CD14-positive monocyte (primary cell): ENCODE results near the gene MAB21L3. TPM values are rescaled to one million over a fixed set of nuclear protein-coding genes. Genes with fewer than 3 reads are reported as not detected.

ENCODE experiments used
- DNase-seq, 3 donors: peaks; one replicate each; pipeline ENCODE4 v3.0.0-alpha.2; 2011 to 2022
- H2AFZ ChIP-seq: 2 replicates; pipeline ENCODE4 v1.6.0; 2012; ENCODE audit warnings: mild to moderate bottlenecking, low read depth, low read length, inconsistent platforms; ENCODE audit not compliant: insufficient read depth, poor library complexity, severe bottlenecking
- H3K27ac ChIP-seq, 2 donors: 1 replicate in 1 of 2; 2 replicates in 1 of 2; pipeline ENCODE4 v1.5.1; 2012 to 2013; ENCODE audit warnings: low read length in 2 of 2, control low read depth in 1 of 2, inconsistent platforms in 1 of 2, low read depth in 1 of 2, mild to moderate bottlenecking in 1 of 2
- H3K27me3 ChIP-seq, 2 donors: one replicate each; pipeline versions ENCODE4 v1.6.0 to v1.6.1; 2011 to 2013; ENCODE audit warnings: low read length in 2 of 2; ENCODE audit not compliant: control insufficient read depth in 2 of 2, insufficient read depth in 2 of 2
- H3K36me3 ChIP-seq, 2 donors: replicated peaks in 1 of 2; 1 replicate in 1 of 2; 2 replicates in 1 of 2; pipeline versions ENCODE4 v1.5.1 to v1.6.1; 2012 to 2013; ENCODE audit warnings: low read length in 2 of 2, control low read depth in 1 of 2, inconsistent platforms in 1 of 2, mild to moderate bottlenecking in 1 of 2; ENCODE audit not compliant: insufficient read depth in 2 of 2, control insufficient read depth in 1 of 2
- H3K4me1 ChIP-seq, 2 donors: 1 replicate in 1 of 2; 2 replicates in 1 of 2; pipeline versions ENCODE4 v1.5.1 to v1.6.1; 2012 to 2013; ENCODE audit warnings: low read length in 2 of 2, control low read depth in 1 of 2, inconsistent platforms in 1 of 2, mild to moderate bottlenecking in 1 of 2, moderate library complexity in 1 of 2; ENCODE audit not compliant: insufficient read depth in 2 of 2, control insufficient read depth in 1 of 2
- H3K4me2 ChIP-seq: replicated peaks from 2 replicates; pipeline ENCODE3; 2012; ENCODE audit warnings: low read length, moderate library complexity, mild to moderate bottlenecking; ENCODE audit not compliant: poor library complexity, severe bottlenecking; ENCODE audit errors: extremely low read depth
- H3K4me3 ChIP-seq, 3 experiments: fragments of 200-600 bp in 1 of 3; sonication (generic) in 1 of 3; replicated peaks in 1 of 3; 1 replicate in 2 of 3; 2 replicates in 1 of 3; pipeline ENCODE4 v1.5.1; 2011 to 2013; ENCODE audit warnings: low read length in 3 of 3, mild to moderate bottlenecking in 3 of 3, control low read depth in 2 of 3, low read depth in 2 of 3, inconsistent platforms in 1 of 3, moderate library complexity in 1 of 3
- H3K79me2 ChIP-seq: 2 replicates; pipeline ENCODE4 v1.6.0; 2012; ENCODE audit warnings: mild to moderate bottlenecking, control low read depth, inconsistent platforms, low read length, moderate library complexity; ENCODE audit not compliant: insufficient read depth
- H3K9ac ChIP-seq: 2 replicates; pipeline ENCODE4 v1.6.0; 2017; ENCODE audit warnings: low read length, mild to moderate bottlenecking; ENCODE audit not compliant: insufficient read depth, poor library complexity, severe bottlenecking
- H3K9me3 ChIP-seq, 2 donors: replicated peaks in 1 of 2; 1 replicate in 1 of 2; 2 replicates in 1 of 2; pipeline versions ENCODE4 v1.5.1 to v1.6.1; 2012 to 2013; ENCODE audit warnings: low read length in 2 of 2, control low read depth in 1 of 2; ENCODE audit not compliant: control insufficient read depth in 1 of 2, insufficient read depth in 1 of 2
- H4K20me1 ChIP-seq: 2 replicates; pipeline ENCODE4 v1.6.0; 2012; ENCODE audit warnings: mild to moderate bottlenecking, low read length, control low read depth, moderate library complexity; ENCODE audit not compliant: insufficient read depth
- H3K27ac Mint-ChIP-seq, 7 donors: one replicate each; pipeline ENCODE4 v1.8.0; 2020; ENCODE audit warnings: mild to moderate bottlenecking in 7 of 7, mixed read lengths in 7 of 7, moderate library complexity in 6 of 7, inconsistent platforms in 2 of 7
- H3K27me3 Mint-ChIP-seq, 3 donors: one replicate each; pipeline ENCODE4 v1.8.0; 2021 to 2022; ENCODE audit warnings: low read depth in 3 of 3, mild to moderate bottlenecking in 3 of 3, mixed read lengths in 3 of 3, moderate library complexity in 3 of 3, inconsistent platforms in 1 of 3
- H3K36me3 Mint-ChIP-seq, 2 donors: one replicate each; pipeline ENCODE4 v1.8.0; 2020; ENCODE audit warnings: mixed read lengths in 2 of 2, inconsistent platforms in 1 of 2, mild to moderate bottlenecking in 1 of 2
- H3K4me1 Mint-ChIP-seq: one replicate; pipeline ENCODE4 v1.8.0; 2020; ENCODE audit warnings: mild to moderate bottlenecking, mixed read lengths
- H3K4me3 Mint-ChIP-seq, 2 donors: one replicate each; pipeline ENCODE4 v1.8.0; 2020; ENCODE audit warnings: mild to moderate bottlenecking in 2 of 2, mixed read lengths in 2 of 2, moderate library complexity in 1 of 2
- H3K9me3 Mint-ChIP-seq, 7 donors: one replicate each; pipeline ENCODE4 v1.8.0; 2020 to 2022; ENCODE audit warnings: mixed read lengths in 7 of 7, mild to moderate bottlenecking in 6 of 7, moderate library complexity in 6 of 7, inconsistent platforms in 2 of 7
- CTCF ChIP-seq: fragments of 200-600 bp; IDR thresholded peaks from one replicate; pipeline ENCODE4 v1.8.0; 2022; ENCODE audit warnings: antibody characterized with exemption, mild to moderate bottlenecking
- WGBS: methylation state at CpG from one replicate; pipeline ENCODE4 v1.1.5; 2013; ENCODE audit warnings: missing lambda C conversion rate; ENCODE audit not compliant: insufficient coverage; 5-methylcytosine and 5-hydroxymethylcytosine counted together
- intact Hi-C, 2 donors: fragments of 100-400 bp; cut with micrococcal nuclease; formaldehyde crosslinking; loops; one replicate each; pipeline versions ENCODE4 v1.15.0 to v1.15.1; 2023
- polyA plus RNA-seq, 3 donors: library from polyadenylated mRNA; depleted of rRNA in 1 of 3; unstranded in 2 of 3; stranded (reverse) in 1 of 3; fragments of 300-500 nt in 2 of 3; fragments of >200 nt in 1 of 3; fragmentation: Illumina TruSeq in 2 of 3; gene quantifications; 1 replicate in 2 of 3; 2 replicates in 1 of 3; pipeline ENCODE4 v1.2.3, GENCODE V29; 2012 to 2021

The MAB21L3 gene
- polyA plus RNA-seq, 3 donors: 0.44 TPM; not detected in 2

GRCh38 chr1:116164604-116165368 is 53.6 kb downstream of the MAB21L3 start:
- 50% methylated on average over 2 of the region's 4 CpGs for WGBS
- Histone ChIP-seq H3K9ac (no peak overlapping the region), H3K27ac (peak overlapping the region in 1 of 2 donors; percentile 39), H3K27me3 (peaks cover 0 to 15% of the 10 kb centered on the region in 2 donors), H3K4me1 (peaks cover 29% of the 10 kb centered on the region in 2 donors), H3K79me2 (no peaks in the 10 kb centered on the region), H3K4me2 (no peak overlapping the region), H4K20me1 (no peaks in the 10 kb centered on the region), H3K4me3 (no peak overlapping the region), H3K9me3 (no peaks in the 10 kb centered on the region), H2AFZ (no peak overlapping the region), H3K36me3 (no peaks in the 10 kb centered on the region)
- Mint-ChIP-seq H3K36me3 (no peaks in the 10 kb centered on the region), H3K27ac (peak overlapping the region in 5 of 7 donors; percentile 19 to 83 (median 67)), H3K9me3 (peaks cover 0 to 3% (median 2%) of the 10 kb centered on the region in 7 donors), H3K4me3 (peak overlapping the region; percentile 13 to 71), H3K4me1 (peaks cover 33% of the 10 kb centered on the region), H3K27me3 (peaks cover 7 to 22% (median 9%) of the 10 kb centered on the region in 3 donors)
- TF ChIP-seq CTCF: no peak
- DNase-seq: peak in 2 of 3 donors; percentile 33 to 42
- intact Hi-C loops: no loop called here

GRCh38 chr1:116165572-116165971 is 54.4 kb downstream of the MAB21L3 start:
- 91% methylated on average over 9 of the region's 9 CpGs for WGBS
- Histone ChIP-seq H4K20me1 (no peaks in the 10 kb centered on the region), H3K79me2 (no peaks in the 10 kb centered on the region), H3K9me3 (no peaks in the 10 kb centered on the region), H3K4me2 (no peak overlapping the region), H3K4me3 (no peak overlapping the region), H3K36me3 (no peaks in the 10 kb centered on the region), H3K27me3 (peaks cover 0 to 15% of the 10 kb centered on the region in 2 donors), H2AFZ (no peak overlapping the region), H3K9ac (no peak overlapping the region), H3K4me1 (peaks cover 29% of the 10 kb centered on the region in 2 donors), H3K27ac (peak overlapping the region in 1 of 2 donors; percentile 39)
- Mint-ChIP-seq H3K4me3 (no peak overlapping the region), H3K4me1 (peaks cover 33% of the 10 kb centered on the region), H3K36me3 (no peaks in the 10 kb centered on the region), H3K27ac (peak overlapping the region in 2 of 7 donors; percentile 19 to 62), H3K9me3 (peaks cover 0 to 3% (median 2%) of the 10 kb centered on the region in 7 donors), H3K27me3 (peaks cover 8 to 25% (median 9%) of the 10 kb centered on the region in 3 donors)
- intact Hi-C loops: no loop called here
- DNase-seq: no peak
- no peak for TF ChIP-seq CTCF
